Muscle of leg (tissue), 11 donors: Measurements from ENCODE around the gene EFHB. TPM values are rescaled to one million over a fixed set of nuclear protein-coding genes. Genes with fewer than 3 reads are reported as not detected.
"Not testable (repeated sequence)": the region's sequence is repeated elsewhere in the genome, so short reads cannot be mapped to it uniquely, and the experiment has no call there.

Experiments
- DNase-seq: peaks from one replicate; pipeline ENCODE4 v3.0.0; 2013
- H3K27ac ChIP-seq: one replicate; pipeline ENCODE4 v1.5.1; 2013; ENCODE audit warnings: mild to moderate bottlenecking, low read length, control low read depth
- H3K27me3 ChIP-seq: one replicate; pipeline ENCODE4 v1.6.1; 2013; ENCODE audit warnings: low read length; ENCODE audit not compliant: control insufficient read depth, insufficient read depth
- H3K36me3 ChIP-seq: one replicate; pipeline ENCODE4 v1.6.1; 2013; ENCODE audit warnings: low read length; ENCODE audit not compliant: control insufficient read depth, insufficient read depth
- H3K4me1 ChIP-seq: one replicate; pipeline ENCODE4 v1.6.1; 2013; ENCODE audit warnings: low read length; ENCODE audit not compliant: control insufficient read depth, insufficient read depth
- H3K4me3 ChIP-seq: one replicate; pipeline ENCODE4 v1.5.1; 2013; ENCODE audit warnings: low read length, control low read depth
- H3K9me3 ChIP-seq: replicated peaks from 2 replicates; pipeline ENCODE4 v1.6.1; 2013; ENCODE audit warnings: low read depth, low read length; ENCODE audit not compliant: control insufficient read depth
- WGBS: methylation state at CpG from one replicate; pipeline ENCODE4 v1.1.5; 2013; ENCODE audit warnings: missing lambda C conversion rate; ENCODE audit not compliant: insufficient coverage; 5-methylcytosine and 5-hydroxymethylcytosine counted together
- polyA plus RNA-seq, 8 donors: library from polyadenylated mRNA; unstranded; fragments of 120-200 nt; gene quantifications; one replicate each; pipeline versions ENCODE4 v1.2.1 to v1.2.3, GENCODE V29; 2013; ENCODE audit warnings: inconsistent platforms in 1 of 8, low replicate concordance in 1 of 8; ENCODE audit not compliant: insufficient read length in 8 of 8, insufficient read depth in 1 of 8
- total RNA-seq: library from RNA; stranded (reverse); fragments of 120-200 nt; gene quantifications from one replicate; pipeline ENCODE4 v1.2.4, GENCODE V29; 2013

Gene EFHB
- total and polyA plus RNA-seq, 9 donors, result 0.47 to 2.2 (median 0.89) TPM

- not testable (repeated sequence) for H3K4me1 ChIP-seq, H3K27me3 ChIP-seq, H3K4me3 ChIP-seq, H3K9me3 ChIP-seq, DNase-seq, H3K36me3 ChIP-seq, H3K27ac ChIP-seq
- 95% methylated on average over 4 of the region's 13 CpGs for WGBS
Observed at GRCh38 chr3:19855318-19855717, 78.7 kb downstream of the EFHB start.

GRCh38 chr3:19846609-19847008 is 87.4 kb downstream of the EFHB start:
- not testable (repeated sequence) for H3K27me3 ChIP-seq, H3K27ac ChIP-seq, H3K4me1 ChIP-seq, H3K36me3 ChIP-seq, H3K4me3 ChIP-seq, H3K9me3 ChIP-seq, DNase-seq
- WGBS, result 73% methylated on average over 6 of the region's 7 CpGs

Other genes starting within 250 kb of the EFHB start
- 30.4 TPM for gene RAB5A, start 12.9 kb upstream of the EFHB start, total RNA-seq
- 10 to 100 TPM; 32.4 to 49.9 (median 36.5) TPM for gene RAB5A, start 12.9 kb upstream of the EFHB start, polyA plus RNA-seq
- gene PP2D1, start 78.0 kb upstream of the EFHB start, total RNA-seq, result not detected
- gene PP2D1, start 78.0 kb upstream of the EFHB start, polyA plus RNA-seq, result under 1 TPM; 0.12 to 0.37 (median 0.21) TPM
- gene KAT2B, start 106.2 kb upstream of the EFHB start, total RNA-seq, result 14.6 TPM
- 10 to 100 TPM; 13.4 to 22.9 (median 17.8) TPM for gene KAT2B, start 106.2 kb upstream of the EFHB start, polyA plus RNA-seq